Peyer's patch (tissue), 4 donors: ENCODE data around the gene AIPL1.

Source experiments
- POLR2A ChIP-seq, 2 donors: fragments of 450-650 bp; IDR thresholded peaks; one replicate each; pipeline ENCODE4 v1.5.1; 2017; ENCODE audit warnings: antibody characterized with exemption in 2 of 2, mild to moderate bottlenecking in 2 of 2, moderate library complexity in 2 of 2
- TF ChIP-seq, protein P1 (sequence below), 6 experiments: fragments of 450-650 bp in 4 of 6; fragments of 200-600 bp in 2 of 6; sonication (generic) in 1 of 6; IDR thresholded peaks; one replicate each; pipeline ENCODE4 v1.5.1; 2017 to 2019; ENCODE audit warnings: antibody characterized with exemption in 6 of 6, mild to moderate bottlenecking in 3 of 6, moderate library complexity in 1 of 6

DNA sequence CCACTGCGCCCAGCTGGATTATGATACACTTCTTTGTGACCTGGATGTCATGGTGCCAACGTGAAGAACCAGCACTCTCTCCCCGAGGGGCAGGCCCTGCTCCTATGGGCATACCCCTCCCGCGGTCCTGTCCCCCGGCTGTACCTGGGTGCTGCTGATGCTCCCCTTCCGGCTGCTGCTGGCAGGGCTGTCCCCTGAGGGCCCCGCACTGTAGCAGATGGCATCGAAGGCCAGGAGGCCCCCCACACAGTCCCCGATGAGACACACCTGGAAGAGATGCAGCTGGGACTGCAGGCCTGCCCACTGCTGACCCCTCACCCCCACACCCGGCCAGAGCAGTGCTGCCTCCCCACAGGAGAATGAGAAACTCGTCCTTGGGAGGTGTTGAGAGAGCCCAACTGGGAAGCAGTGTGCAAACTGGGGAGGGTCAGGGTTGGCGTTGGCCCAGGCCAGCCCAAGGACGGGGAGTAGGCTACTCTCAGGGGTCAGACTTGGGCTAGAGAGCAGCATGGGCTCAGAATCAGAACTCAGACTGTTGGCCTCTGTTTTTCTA, 43.0 kb upstream of the AIPL1 start:
- TF ChIP-seq, protein P1, sequence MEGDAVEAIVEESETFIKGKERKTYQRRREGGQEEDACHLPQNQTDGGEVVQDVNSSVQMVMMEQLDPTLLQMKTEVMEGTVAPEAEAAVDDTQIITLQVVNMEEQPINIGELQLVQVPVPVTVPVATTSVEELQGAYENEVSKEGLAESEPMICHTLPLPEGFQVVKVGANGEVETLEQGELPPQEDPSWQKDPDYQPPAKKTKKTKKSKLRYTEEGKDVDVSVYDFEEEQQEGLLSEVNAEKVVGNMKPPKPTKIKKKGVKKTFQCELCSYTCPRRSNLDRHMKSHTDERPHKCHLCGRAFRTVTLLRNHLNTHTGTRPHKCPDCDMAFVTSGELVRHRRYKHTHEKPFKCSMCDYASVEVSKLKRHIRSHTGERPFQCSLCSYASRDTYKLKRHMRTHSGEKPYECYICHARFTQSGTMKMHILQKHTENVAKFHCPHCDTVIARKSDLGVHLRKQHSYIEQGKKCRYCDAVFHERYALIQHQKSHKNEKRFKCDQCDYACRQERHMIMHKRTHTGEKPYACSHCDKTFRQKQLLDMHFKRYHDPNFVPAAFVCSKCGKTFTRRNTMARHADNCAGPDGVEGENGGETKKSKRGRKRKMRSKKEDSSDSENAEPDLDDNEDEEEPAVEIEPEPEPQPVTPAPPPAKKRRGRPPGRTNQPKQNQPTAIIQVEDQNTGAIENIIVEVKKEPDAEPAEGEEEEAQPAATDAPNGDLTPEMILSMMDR (IDR thresholded peaks at IDR 0.05): no peak
- TF ChIP-seq POLR2A (IDR thresholded peaks at IDR 0.05): no peak
